A673 (cell line): ENCODE measurements around the gene FHIP1A.

Experiments used
- CTCF ChIP-seq: fragments of 300-800, 200-600 bp; sonication (generic); conservative IDR thresholded peaks from 2 replicates; pipeline ENCODE4 v1.5.1; 2017; ENCODE audit warnings: low read depth, mild to moderate bottlenecking, antibody characterized with exemption, low read length, moderate library complexity, mixed read lengths
- EZH2 ChIP-seq: fragments of 200-600 bp; sonication (generic); IDR thresholded peaks from 2 replicates; pipeline ENCODE4 v1.6.1; 2017; ENCODE audit warnings: borderline replicate concordance, low read depth, mild to moderate bottlenecking, mixed read lengths, antibody characterized with exemption, low read length; ENCODE audit not compliant: poor library complexity, severe bottlenecking

GRCh38 chr4:151418856-151419255 is 9.9 kb downstream of the FHIP1A start:
- TF ChIP-seq CTCF (no peak), EZH2 (no peak)
